Measurements from ENCODE around the gene TIMM17B. TPM values are rescaled to one million over a fixed set of nuclear protein-coding genes. Genes with fewer than 3 reads are reported as not detected.

TIMM17B gene
- total and polyA plus RNA-seq, 2 of the 8 experiments (the other 6 are each of a cell fraction or from before 2014, with no cell fraction given) = 77.8 to 246 TPM

- Histone ChIP-seq H3K4me3 (ENCODE audit: extremely low read depth in 1 of 4, insufficient read depth in 2 of 4, low read depth in 3 of 4, low read length in 4 of 4) (no peak overlapping the region), H3K4me2 (ENCODE audit: insufficient read depth in 1 of 2, low read depth in 2 of 2, low read length in 2 of 2) (no peak overlapping the region)
- 75% methylated on average over 1 of the region's 1 CpG; no CpG with 5 or more reads in 1 of the 2 experiments for WGBS, 2 experiments (ENCODE audit: extremely low coverage in 1 of 2, insufficient coverage in 1 of 2, insufficient read length in 1 of 2, insufficient replicate concordance in 2 of 2, low coverage in 1 of 2, low lambda C conversion rate in 2 of 2, missing lambda C conversion rate in 1 of 2)
Measured at GRCh38 chrX:48908600-48908999, 11.0 kb upstream of the TIMM17B start.

More at GRCh38 chrX:48908600-48908999, 11.0 kb upstream of the TIMM17B start:
- ChIA-PET POLR2A (ENCODE audit: partially characterized antibody) (interaction anchor here (0.6 to 30.9 kb wide), 3 partner anchors 11 to 1756 kb away, joined by 4 to 572 read pairs (median 10); partner anchors contain the start of genes PQBP1 and TIMM17B), CTCF (ENCODE audit: partially characterized antibody) (interaction anchor here (1.5 to 1.6 kb wide), 2 partner anchors 11 to 37 kb away, joined by 3 to 4 read pairs; partner anchors contain the start of genes PQBP1 and TIMM17B)
- Histone ChIP-seq H4K5ac (ENCODE audit: insufficient read length, low read depth, low read length) (no peak overlapping the region), H2BK120ac (replicated peaks; ENCODE audit: low read depth, low read length) (no peak overlapping the region), H3K9ac (replicated peaks in 1 of 4; ENCODE audit: extremely low read depth in 1 of 4, low read depth in 3 of 4, low read length in 3 of 4) (no peak overlapping the region), H2BK12ac (ENCODE audit: low read depth, low read length) (no peak overlapping the region), H4K8ac (ENCODE audit: extremely low read depth, insufficient read depth, low read length) (no peak overlapping the region), H3K4me1 (replicated peaks in 1 of 4; ENCODE audit: control insufficient read depth in 3 of 4, insufficient read depth in 4 of 4, low read length in 3 of 4) (peaks cover 0 to 3% (median 0%) of the 10 kb centered on the region in 4 experiments; a peak in 2 of 7 replicates), H2AK5ac (ENCODE audit: low read depth, low read length) (no peak overlapping the region), H2BK15ac (ENCODE audit: low read length) (no peak overlapping the region), H2BK5ac (ENCODE audit: low read depth, low read length) (no peak overlapping the region), H3K79me1 (ENCODE audit: low read depth, low read length) (no peaks in the 10 kb centered on the region; the same call in 1 of the 2 replicates), H3K14ac (ENCODE audit: insufficient read length) (no peak overlapping the region), H3K79me2 (ENCODE audit: control insufficient read depth in 1 of 2, insufficient read depth in 2 of 2, low read length in 2 of 2) (peaks cover 0 to 9% of the 10 kb centered on the region in 2 experiments; a peak in 2 of 4 replicates), H4K20me1 (replicated peaks in 1 of 2; ENCODE audit: control insufficient read depth in 1 of 2, insufficient read depth in 2 of 2, low read length in 2 of 2) (peaks cover 0 to 1% of the 10 kb centered on the region in 2 experiments), H3K27ac (ENCODE audit: low read depth, low read length) (no peak overlapping the region), H3K9me3 (ENCODE audit: insufficient read depth in 2 of 2, low read depth in 1 of 2, low read length in 1 of 2) (no peaks in the 10 kb centered on the region), H3K18ac (ENCODE audit: extremely low read depth, low read length) (no peak overlapping the region), H3K27me3 (replicated peaks in 1 of 4; ENCODE audit: control insufficient read depth in 3 of 4, extremely low read depth in 1 of 4, insufficient read depth in 3 of 4, low read length in 3 of 4) (no peaks in the 10 kb centered on the region), H3K56ac (replicated peaks; ENCODE audit: insufficient read length, low read depth, low read length) (no peak overlapping the region), H2BK20ac (ENCODE audit: low read length) (no peak overlapping the region), H2AFZ (ENCODE audit: low read length) (no peak overlapping the region), H3K23ac (ENCODE audit: insufficient read length) (no peak overlapping the region), H3K4ac (replicated peaks; ENCODE audit: insufficient read length, low read depth, low read length) (no peak overlapping the region), H3K36me3 (ENCODE audit: control insufficient read depth in 2 of 4, insufficient read depth in 4 of 4, low read length in 3 of 4) (peaks cover 2 to 20% (median 8%) of the 10 kb centered on the region in 4 experiments; a peak in 6 of 8 replicates), H4K91ac (replicated peaks; ENCODE audit: insufficient read length, low read length) (no peak overlapping the region), H3K23me2 (ENCODE audit: low read depth, low read length) (no peaks in the 10 kb centered on the region)
- DNase-seq (ENCODE audit: low read depth in 1 of 2, low spot score in 2 of 2) (no peak), FAIRE-seq (no peak)
- TF ChIP-seq RNF2 (IDR thresholded peaks at IDR 0.05; ENCODE audit: borderline replicate concordance, low read depth, low read length, missing control alignments, poor library complexity, severe bottlenecking) = no peak
- TF ChIP-seq SAP30 (IDR thresholded peaks at IDR 0.05; ENCODE audit: insufficient read depth, insufficient replicate concordance, low read length) = no peak
- TF ChIP-seq CTBP2 (IDR thresholded peaks at IDR 0.05; ENCODE audit: borderline replicate concordance, insufficient read depth, insufficient read length, low read length) = no peak
- TF ChIP-seq SP4 (IDR thresholded peaks at IDR 0.05; ENCODE audit: low read length) = no peak
- no peak for TF ChIP-seq GABPA (IDR thresholded peaks at IDR 0.05; ENCODE audit: borderline replicate concordance, insufficient read depth, low read length)
- TF ChIP-seq NRF1 (IDR thresholded peaks at IDR 0.05; ENCODE audit: low read depth, low read length) = no peak
